CD14-positive monocyte (primary cell): ENCODE data around the gene SLAMF7. TPM values are rescaled to one million over a fixed set of nuclear protein-coding genes. Genes with fewer than 3 reads are reported as not detected.

ENCODE experiments used
- DNase-seq, 3 donors: peaks; one replicate each; pipeline ENCODE4 v3.0.0-alpha.2; 2011 to 2022
- H2AFZ ChIP-seq: 2 replicates; pipeline ENCODE4 v1.6.0; 2012; ENCODE audit warnings: mild to moderate bottlenecking, low read depth, low read length, inconsistent platforms; ENCODE audit not compliant: insufficient read depth, poor library complexity, severe bottlenecking
- H3K27ac ChIP-seq, 2 donors: 1 replicate in 1 of 2; 2 replicates in 1 of 2; pipeline ENCODE4 v1.5.1; 2012 to 2013; ENCODE audit warnings: low read length in 2 of 2, control low read depth in 1 of 2, inconsistent platforms in 1 of 2, low read depth in 1 of 2, mild to moderate bottlenecking in 1 of 2
- H3K27me3 ChIP-seq, 2 donors: one replicate each; pipeline versions ENCODE4 v1.6.0 to v1.6.1; 2011 to 2013; ENCODE audit warnings: low read length in 2 of 2; ENCODE audit not compliant: control insufficient read depth in 2 of 2, insufficient read depth in 2 of 2
- H3K36me3 ChIP-seq, 2 donors: replicated peaks in 1 of 2; 1 replicate in 1 of 2; 2 replicates in 1 of 2; pipeline versions ENCODE4 v1.5.1 to v1.6.1; 2012 to 2013; ENCODE audit warnings: low read length in 2 of 2, control low read depth in 1 of 2, inconsistent platforms in 1 of 2, mild to moderate bottlenecking in 1 of 2; ENCODE audit not compliant: insufficient read depth in 2 of 2, control insufficient read depth in 1 of 2
- H3K4me1 ChIP-seq, 2 donors: 1 replicate in 1 of 2; 2 replicates in 1 of 2; pipeline versions ENCODE4 v1.5.1 to v1.6.1; 2012 to 2013; ENCODE audit warnings: low read length in 2 of 2, control low read depth in 1 of 2, inconsistent platforms in 1 of 2, mild to moderate bottlenecking in 1 of 2, moderate library complexity in 1 of 2; ENCODE audit not compliant: insufficient read depth in 2 of 2, control insufficient read depth in 1 of 2
- H3K4me2 ChIP-seq: replicated peaks from 2 replicates; pipeline ENCODE3; 2012; ENCODE audit warnings: low read length, moderate library complexity, mild to moderate bottlenecking; ENCODE audit not compliant: poor library complexity, severe bottlenecking; ENCODE audit errors: extremely low read depth
- H3K4me3 ChIP-seq, 3 experiments: fragments of 200-600 bp in 1 of 3; sonication (generic) in 1 of 3; replicated peaks in 1 of 3; 1 replicate in 2 of 3; 2 replicates in 1 of 3; pipeline ENCODE4 v1.5.1; 2011 to 2013; ENCODE audit warnings: low read length in 3 of 3, mild to moderate bottlenecking in 3 of 3, control low read depth in 2 of 3, low read depth in 2 of 3, inconsistent platforms in 1 of 3, moderate library complexity in 1 of 3
- H3K79me2 ChIP-seq: 2 replicates; pipeline ENCODE4 v1.6.0; 2012; ENCODE audit warnings: mild to moderate bottlenecking, control low read depth, inconsistent platforms, low read length, moderate library complexity; ENCODE audit not compliant: insufficient read depth
- H3K9ac ChIP-seq: 2 replicates; pipeline ENCODE4 v1.6.0; 2017; ENCODE audit warnings: low read length, mild to moderate bottlenecking; ENCODE audit not compliant: insufficient read depth, poor library complexity, severe bottlenecking
- H3K9me3 ChIP-seq, 2 donors: replicated peaks in 1 of 2; 1 replicate in 1 of 2; 2 replicates in 1 of 2; pipeline versions ENCODE4 v1.5.1 to v1.6.1; 2012 to 2013; ENCODE audit warnings: low read length in 2 of 2, control low read depth in 1 of 2; ENCODE audit not compliant: control insufficient read depth in 1 of 2, insufficient read depth in 1 of 2
- H4K20me1 ChIP-seq: 2 replicates; pipeline ENCODE4 v1.6.0; 2012; ENCODE audit warnings: mild to moderate bottlenecking, low read length, control low read depth, moderate library complexity; ENCODE audit not compliant: insufficient read depth
- H3K27ac Mint-ChIP-seq, 7 donors: one replicate each; pipeline ENCODE4 v1.8.0; 2020; ENCODE audit warnings: mild to moderate bottlenecking in 7 of 7, mixed read lengths in 7 of 7, moderate library complexity in 6 of 7, inconsistent platforms in 2 of 7
- H3K27me3 Mint-ChIP-seq, 3 donors: one replicate each; pipeline ENCODE4 v1.8.0; 2021 to 2022; ENCODE audit warnings: low read depth in 3 of 3, mild to moderate bottlenecking in 3 of 3, mixed read lengths in 3 of 3, moderate library complexity in 3 of 3, inconsistent platforms in 1 of 3
- H3K36me3 Mint-ChIP-seq, 2 donors: one replicate each; pipeline ENCODE4 v1.8.0; 2020; ENCODE audit warnings: mixed read lengths in 2 of 2, inconsistent platforms in 1 of 2, mild to moderate bottlenecking in 1 of 2
- H3K4me1 Mint-ChIP-seq: one replicate; pipeline ENCODE4 v1.8.0; 2020; ENCODE audit warnings: mild to moderate bottlenecking, mixed read lengths
- H3K4me3 Mint-ChIP-seq, 2 donors: one replicate each; pipeline ENCODE4 v1.8.0; 2020; ENCODE audit warnings: mild to moderate bottlenecking in 2 of 2, mixed read lengths in 2 of 2, moderate library complexity in 1 of 2
- H3K9me3 Mint-ChIP-seq, 7 donors: one replicate each; pipeline ENCODE4 v1.8.0; 2020 to 2022; ENCODE audit warnings: mixed read lengths in 7 of 7, mild to moderate bottlenecking in 6 of 7, moderate library complexity in 6 of 7, inconsistent platforms in 2 of 7
- WGBS: methylation state at CpG from one replicate; pipeline ENCODE4 v1.1.5; 2013; ENCODE audit warnings: missing lambda C conversion rate; ENCODE audit not compliant: insufficient coverage; 5-methylcytosine and 5-hydroxymethylcytosine counted together
- intact Hi-C, 2 donors: fragments of 100-400 bp; cut with micrococcal nuclease; formaldehyde crosslinking; loops; one replicate each; pipeline versions ENCODE4 v1.15.0 to v1.15.1; 2023
- polyA plus RNA-seq, 3 donors: library from polyadenylated mRNA; depleted of rRNA in 1 of 3; unstranded in 2 of 3; stranded (reverse) in 1 of 3; fragments of 300-500 nt in 2 of 3; fragments of >200 nt in 1 of 3; fragmentation: Illumina TruSeq in 2 of 3; gene quantifications; 1 replicate in 2 of 3; 2 replicates in 1 of 3; pipeline ENCODE4 v1.2.3, GENCODE V29; 2012 to 2021
- TF ChIP-seq, protein P1 (sequence below): fragments of 200-600 bp; IDR thresholded peaks from one replicate; pipeline ENCODE4 v1.8.0; 2022; ENCODE audit warnings: antibody characterized with exemption, mild to moderate bottlenecking

Gene SLAMF7
- polyA plus RNA-seq, 3 donors = 15.4 to 16.0 (median 15.8) TPM

GRCh38 chr1:160800142-160800541 lies 61.1 kb downstream of the SLAMF7 start:
- H3K4me3 Mint-ChIP-seq = no peak overlapping the region
- Histone ChIP-seq H3K79me2 (no peaks in the 10 kb centered on the region), H3K4me1 (peaks cover 18% of the 10 kb centered on the region in 2 donors), H3K27me3 (no peaks in the 10 kb centered on the region), H3K4me3 (no peak overlapping the region), H2AFZ (no peak overlapping the region), H4K20me1 (no peaks in the 10 kb centered on the region), H3K27ac (no peak overlapping the region), H3K4me2 (no peak overlapping the region), H3K9me3 (no peaks in the 10 kb centered on the region), H3K36me3 (no peaks in the 10 kb centered on the region), H3K9ac (no peak overlapping the region)
- no peak for DNase-seq
- H3K4me1 Mint-ChIP-seq = peaks cover 25% of the 10 kb centered on the region
- peaks cover 0 to 5% (median 2%) of the 10 kb centered on the region in 7 donors for H3K9me3 Mint-ChIP-seq
- intact Hi-C loops = no loop called here
- WGBS = no CpG with 5 or more reads among the region's 1 CpG
- no peaks in the 10 kb centered on the region for H3K36me3 Mint-ChIP-seq
- TF ChIP-seq, protein P1, sequence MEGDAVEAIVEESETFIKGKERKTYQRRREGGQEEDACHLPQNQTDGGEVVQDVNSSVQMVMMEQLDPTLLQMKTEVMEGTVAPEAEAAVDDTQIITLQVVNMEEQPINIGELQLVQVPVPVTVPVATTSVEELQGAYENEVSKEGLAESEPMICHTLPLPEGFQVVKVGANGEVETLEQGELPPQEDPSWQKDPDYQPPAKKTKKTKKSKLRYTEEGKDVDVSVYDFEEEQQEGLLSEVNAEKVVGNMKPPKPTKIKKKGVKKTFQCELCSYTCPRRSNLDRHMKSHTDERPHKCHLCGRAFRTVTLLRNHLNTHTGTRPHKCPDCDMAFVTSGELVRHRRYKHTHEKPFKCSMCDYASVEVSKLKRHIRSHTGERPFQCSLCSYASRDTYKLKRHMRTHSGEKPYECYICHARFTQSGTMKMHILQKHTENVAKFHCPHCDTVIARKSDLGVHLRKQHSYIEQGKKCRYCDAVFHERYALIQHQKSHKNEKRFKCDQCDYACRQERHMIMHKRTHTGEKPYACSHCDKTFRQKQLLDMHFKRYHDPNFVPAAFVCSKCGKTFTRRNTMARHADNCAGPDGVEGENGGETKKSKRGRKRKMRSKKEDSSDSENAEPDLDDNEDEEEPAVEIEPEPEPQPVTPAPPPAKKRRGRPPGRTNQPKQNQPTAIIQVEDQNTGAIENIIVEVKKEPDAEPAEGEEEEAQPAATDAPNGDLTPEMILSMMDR = no peak
- H3K27me3 Mint-ChIP-seq = peaks cover 0 to 8% (median 3%) of the 10 kb centered on the region in 3 donors
- H3K27ac Mint-ChIP-seq = no peak overlapping the region

- no CpG with 5 or more reads among the region's 4 CpGs for WGBS
- H3K4me3 Mint-ChIP-seq = no peak overlapping the region
- Histone ChIP-seq H3K27ac (no peak overlapping the region), H3K9me3 (no peaks in the 10 kb centered on the region), H3K79me2 (no peaks in the 10 kb centered on the region), H3K4me1 (peaks cover 13 to 14% of the 10 kb centered on the region in 2 donors), H3K4me3 (no peak overlapping the region), H3K4me2 (no peak overlapping the region), H2AFZ (no peak overlapping the region), H3K36me3 (no peaks in the 10 kb centered on the region), H3K27me3 (no peaks in the 10 kb centered on the region), H4K20me1 (no peaks in the 10 kb centered on the region), H3K9ac (no peak overlapping the region)
- peaks cover 0 to 3% of the 10 kb centered on the region in 2 donors for H3K36me3 Mint-ChIP-seq
- H3K9me3 Mint-ChIP-seq = peaks cover 0 to 9% (median 2%) of the 10 kb centered on the region in 7 donors
- peaks cover 0 to 8% (median 3%) of the 10 kb centered on the region in 3 donors for H3K27me3 Mint-ChIP-seq
- H3K27ac Mint-ChIP-seq = peak overlapping the region in 1 of 7 donors; percentile 6
- intact Hi-C loops = no loop called here
- DNase-seq = no peak
- TF ChIP-seq, protein P1 = no peak
- peaks cover 20% of the 10 kb centered on the region for H3K4me1 Mint-ChIP-seq
Measured at GRCh38 chr1:160800645-160801408, 61.8 kb downstream of the SLAMF7 start.
